Loucy (cell line): ENCODE measurements around the gene SDCCAG8.

Experiments
- H2AFZ ChIP-seq: fragments of 200-600 bp; sonication (generic); 2 replicates; pipeline ENCODE4 v1.6.0; 2016; ENCODE audit warnings: antibody characterized with exemption, mild to moderate bottlenecking, low read length, moderate library complexity
- H3F3A ChIP-seq: fragments of 200-600 bp; 2 replicates; pipeline ENCODE4 v1.6.0; 2016; ENCODE audit warnings: antibody characterized with exemption, low read depth, mild to moderate bottlenecking
- H3K27me3 ChIP-seq: fragments of 200-600 bp; sonication (generic); 2 replicates; pipeline ENCODE4 v1.6.1; 2014; ENCODE audit warnings: low read length, mild to moderate bottlenecking; ENCODE audit not compliant: insufficient read depth, poor library complexity, severe bottlenecking
- H3K36me3 ChIP-seq: fragments of 200-600 bp; sonication (generic); 2 replicates; pipeline ENCODE4 v1.6.1; 2016; ENCODE audit warnings: low read length; ENCODE audit not compliant: insufficient read depth
- H3K4me1 ChIP-seq: fragments of 200-600 bp; sonication (generic); 2 replicates; pipeline ENCODE4 v1.5.1; 2014; ENCODE audit warnings: low read length, mild to moderate bottlenecking; ENCODE audit not compliant: insufficient read depth, poor library complexity, severe bottlenecking
- H3K4me2 ChIP-seq: fragments of 200-600 bp; sonication (generic); 2 replicates; pipeline ENCODE4 v1.6.0; 2014; ENCODE audit warnings: antibody characterized with exemption, low read length, low read depth, mild to moderate bottlenecking; ENCODE audit not compliant: poor library complexity, severe bottlenecking
- H3K4me3 ChIP-seq: fragments of 200-600 bp; sonication (generic); 2 replicates; pipeline ENCODE4 v1.5.1; 2014; ENCODE audit warnings: low read length, mild to moderate bottlenecking, mixed read lengths; ENCODE audit not compliant: poor library complexity, severe bottlenecking
- H3K79me2 ChIP-seq: fragments of 200-600 bp; sonication (generic); 2 replicates; pipeline ENCODE4 v1.6.1; 2014; ENCODE audit warnings: low read length; ENCODE audit not compliant: insufficient read depth
- H3K9ac ChIP-seq: fragments of 200-600 bp; sonication (generic); 2 replicates; pipeline ENCODE4 v1.6.0; 2014; ENCODE audit warnings: mild to moderate bottlenecking, low read depth, low read length, moderate library complexity; ENCODE audit not compliant: poor library complexity, severe bottlenecking
- H3K9me2 ChIP-seq: fragments of 200-600 bp; sonication (generic); replicated peaks from 2 replicates; pipeline ENCODE4 v1.6.1; 2016; ENCODE audit warnings: low read depth, low read length, mixed read lengths
- H3K9me3 ChIP-seq: fragments of 200-600 bp; sonication (generic); 2 replicates; pipeline ENCODE4 v1.6.1; 2014; ENCODE audit warnings: mild to moderate bottlenecking, antibody characterized with exemption, low read length, low read depth; ENCODE audit not compliant: insufficient read depth
- H4K20me1 ChIP-seq: fragments of 200-600 bp; sonication (generic); 2 replicates; pipeline ENCODE4 v1.6.0; 2014; ENCODE audit warnings: antibody characterized with exemption, low read length, mild to moderate bottlenecking; ENCODE audit not compliant: insufficient read depth, poor library complexity, severe bottlenecking
- CTCF ChIP-seq: fragments of 200-600 bp; sonication (generic); conservative IDR thresholded peaks from 2 replicates; pipeline ENCODE4 v1.5.1; 2014; ENCODE audit warnings: mild to moderate bottlenecking, antibody characterized with exemption, low read length
- EZH2phosphoT487 ChIP-seq: fragments of 200-600 bp; IDR thresholded peaks from 2 replicates; pipeline ENCODE4 v1.6.1; 2018; ENCODE audit warnings: antibody characterized with exemption, mild to moderate bottlenecking, moderate library complexity, borderline replicate concordance

Gene SDCCAG8

DNA sequence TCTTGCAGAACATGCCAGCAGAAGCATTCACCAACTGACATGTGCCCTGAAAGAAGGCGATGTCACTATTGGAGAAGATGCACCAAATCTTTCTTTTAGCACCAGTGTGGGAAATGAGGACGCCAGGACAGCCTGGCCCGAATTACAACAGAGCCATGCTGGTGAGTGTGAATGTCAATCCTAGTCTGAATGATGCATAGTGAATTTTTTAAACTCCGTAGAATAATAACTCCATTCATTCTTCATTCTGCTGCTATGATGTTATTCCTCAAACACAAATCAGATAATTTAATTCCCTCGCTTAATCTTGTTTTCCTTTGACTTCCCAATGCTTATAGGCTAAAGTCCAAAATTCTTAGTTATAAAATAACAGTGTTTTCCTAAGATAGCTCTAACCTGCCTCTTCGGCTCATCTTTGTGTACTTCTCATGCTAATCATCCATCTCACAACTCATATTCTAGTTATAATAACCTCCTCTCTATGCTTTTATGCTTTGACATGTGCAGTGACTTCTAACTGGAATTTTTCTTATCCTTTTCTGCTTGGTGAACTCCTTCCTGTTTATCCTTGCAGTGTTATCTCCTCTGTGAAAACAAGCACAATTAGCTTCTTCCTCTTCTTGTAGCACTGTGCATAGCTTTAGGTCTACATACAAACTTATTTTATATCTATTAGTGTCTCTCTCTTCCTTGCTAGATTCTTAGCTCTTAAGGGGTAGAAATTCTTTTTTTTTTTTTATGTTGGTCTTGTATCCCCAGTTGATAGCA, 14.4 kb downstream of the SDCCAG8 start:
- Histone ChIP-seq H3K79me2 (no peaks in the 10 kb centered on the region; the same call in 1 of the 2 replicates), H3K36me3 (peaks cover 17% of the 10 kb centered on the region; the same call in 1 of the 2 replicates), H3K9me2 (no peaks in the 10 kb centered on the region), H4K20me1 (no peaks in the 10 kb centered on the region), H3K4me2 (no peak overlapping the region), H3K9me3 (no peaks in the 10 kb centered on the region), H3K4me3 (no peak overlapping the region), H3F3A (no peaks in the 10 kb centered on the region), H3K4me1 (peaks cover 8% of the 10 kb centered on the region), H3K9ac (no peak overlapping the region), H2AFZ (no peak overlapping the region), H3K27me3 (no peaks in the 10 kb centered on the region)
- TF ChIP-seq CTCF (no peak), EZH2phosphoT487 (no peak)

DNA sequence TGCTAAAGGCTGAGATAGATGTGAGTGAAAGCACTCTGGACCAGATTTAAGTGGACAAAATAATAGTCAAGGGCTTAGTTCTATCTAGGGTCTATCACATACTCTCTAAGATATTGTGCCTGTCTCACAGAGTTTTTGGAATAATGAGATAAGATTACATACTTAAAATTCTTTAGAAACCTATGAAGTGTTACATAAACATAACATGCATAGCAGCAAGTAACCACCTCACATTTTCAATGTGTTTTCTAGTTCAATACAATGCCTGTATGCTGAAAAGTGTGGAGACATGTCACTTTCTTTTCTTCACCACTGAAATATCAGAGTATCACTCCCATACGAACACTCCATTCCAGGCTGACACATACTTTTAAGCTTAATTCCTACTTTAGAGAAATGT, 16.2 kb downstream of the SDCCAG8 start:
- H3F3A ChIP-seq, result no peaks in the 10 kb centered on the region
- no peaks in the 10 kb centered on the region for H4K20me1 ChIP-seq
- no peak overlapping the region for H3K4me3 ChIP-seq
- no peaks in the 10 kb centered on the region for H3K27me3 ChIP-seq
- no peak overlapping the region for H2AFZ ChIP-seq
- H3K79me2 ChIP-seq, result no peaks in the 10 kb centered on the region; the same call in 1 of the 2 replicates
- no peak overlapping the region for H3K9ac ChIP-seq
- H3K4me1 ChIP-seq, result peaks cover 7% of the 10 kb centered on the region
- no peaks in the 10 kb centered on the region for H3K9me3 ChIP-seq
- H3K9me2 ChIP-seq, result no peaks in the 10 kb centered on the region
- TF ChIP-seq CTCF, result no peak
- no peak for TF ChIP-seq EZH2phosphoT487
- H3K4me2 ChIP-seq, result no peak overlapping the region
- peaks cover 23% of the 10 kb centered on the region for H3K36me3 ChIP-seq

- Histone ChIP-seq H3K4me3 (no peak overlapping the region), H3K27me3 (no peaks in the 10 kb centered on the region), H3K4me2 (no peak overlapping the region), H3F3A (no peaks in the 10 kb centered on the region), H3K79me2 (no peaks in the 10 kb centered on the region; the same call in 1 of the 2 replicates), H4K20me1 (no peaks in the 10 kb centered on the region), H2AFZ (no peak overlapping the region), H3K9me2 (no peaks in the 10 kb centered on the region), H3K4me1 (peaks cover 7% of the 10 kb centered on the region), H3K9ac (no peak overlapping the region), H3K36me3 (peaks cover 27% of the 10 kb centered on the region), H3K9me3 (no peaks in the 10 kb centered on the region)
- TF ChIP-seq CTCF (no peak), EZH2phosphoT487 (no peak)
Measured at GRCh38 chr1:243272401-243272800, 16.6 kb downstream of the SDCCAG8 start.
